ENCODE results near the gene RPL10A. TPM values are rescaled to one million over a fixed set of nuclear protein-coding genes. Genes with fewer than 3 reads are reported as not detected.
A peak's percentile ranks its signal among the peaks of the same experiment; 100 is the strongest.

Gene RPL10A
- total and polyA plus RNA-seq, 7 experiments from 2014 or later, result 1,203 to 2,381 (median 1,713) TPM

GRCh38 chr6:35492258-35492973, 24.2 kb downstream of the RPL10A start:
- no peak overlapping the region for H3K27ac ChIP-seq (ENCODE audit: low read depth, low read length)
- H3K36me3 Mint-ChIP-seq, result no peaks in the 10 kb centered on the region
- H3K4me3 Mint-ChIP-seq, result no peak overlapping the region
- peaks cover 0 to 25% (median 0%) of the 10 kb centered on the region in 5 donors for H3K27me3 Mint-ChIP-seq
- peaks cover 0 to 3% (median 0%) of the 10 kb centered on the region in 11 donors for H3K9me3 Mint-ChIP-seq
- H3K9me3 ChIP-seq (ENCODE audit: control insufficient read depth in 2 of 3, low read length in 3 of 3), result no peaks in the 10 kb centered on the region
- H3K4me1 ChIP-seq (ENCODE audit: control insufficient read depth in 2 of 2, insufficient read depth in 2 of 2, low read length in 2 of 2), result no peaks in the 10 kb centered on the region
- no peaks in the 10 kb centered on the region for H3K36me3 ChIP-seq (ENCODE audit: control insufficient read depth in 2 of 3, insufficient read depth in 3 of 3, low read length in 3 of 3)
- intact Hi-C loops (cut with micrococcal nuclease), result no loop called here
- CTCF ChIA-PET, result no interaction called here
- H3K27me3 ChIP-seq (ENCODE audit: control insufficient read depth in 2 of 2, insufficient read depth in 2 of 2, low read length in 2 of 2), result no peaks in the 10 kb centered on the region
- POLR2A ChIA-PET, result no interaction called here
- H3K4me3 ChIP-seq (ENCODE audit: low read length), result no peak overlapping the region
- no peak for DNase-seq
- peaks cover 7 to 23% (median 16%) of the 10 kb centered on the region in 7 donors for H3K4me1 Mint-ChIP-seq
- H3K27ac Mint-ChIP-seq, result peak overlapping the region in 2 of 9 donors; percentile 19 to 55
- no peak for ATAC-seq

DNA sequence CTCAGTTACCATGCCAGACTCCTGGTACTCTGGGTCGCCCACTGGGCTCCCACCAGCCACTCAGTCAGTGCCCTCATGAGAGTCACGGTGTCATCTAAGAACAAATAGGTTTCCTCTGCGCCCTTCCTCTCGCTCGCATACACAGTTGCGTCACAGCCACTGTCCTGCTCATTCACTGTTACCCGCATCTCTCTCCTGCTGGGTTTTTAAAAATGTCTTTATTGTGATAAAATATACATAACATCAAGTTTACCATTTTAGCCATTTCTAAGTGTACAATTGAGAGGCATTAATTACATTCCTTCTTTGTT, 24.7 kb downstream of the RPL10A start:
- H3K9me3 ChIP-seq (ENCODE audit: control insufficient read depth in 2 of 3, low read length in 3 of 3), result no peaks in the 10 kb centered on the region
- peak overlapping the region in 3 of 9 donors; percentile 19 to 59 (median 55) for H3K27ac Mint-ChIP-seq
- H3K4me3 Mint-ChIP-seq, result no peak overlapping the region
- H3K27ac ChIP-seq (ENCODE audit: low read depth, low read length), result no peak overlapping the region
- no peaks in the 10 kb centered on the region for H3K27me3 ChIP-seq (ENCODE audit: control insufficient read depth in 2 of 2, insufficient read depth in 2 of 2, low read length in 2 of 2)
- no peaks in the 10 kb centered on the region for H3K36me3 ChIP-seq (ENCODE audit: control insufficient read depth in 2 of 3, insufficient read depth in 3 of 3, low read length in 3 of 3)
- H3K4me3 ChIP-seq (ENCODE audit: low read length), result no peak overlapping the region
- no peaks in the 10 kb centered on the region for H3K36me3 Mint-ChIP-seq
- peaks cover 0 to 27% (median 0%) of the 10 kb centered on the region in 5 donors for H3K27me3 Mint-ChIP-seq
- POLR2A ChIA-PET, result no interaction called here
- peaks cover 7 to 23% (median 16%) of the 10 kb centered on the region in 7 donors for H3K4me1 Mint-ChIP-seq
- ATAC-seq (no peak), DNase-seq (no peak)
- CTCF ChIA-PET, result no interaction called here
- no peaks in the 10 kb centered on the region for H3K9me3 Mint-ChIP-seq
- intact Hi-C loops (cut with micrococcal nuclease), result no loop called here
- peaks cover 0 to 4% of the 10 kb centered on the region in 2 donors for H3K4me1 ChIP-seq (ENCODE audit: control insufficient read depth in 2 of 2, insufficient read depth in 2 of 2, low read length in 2 of 2)

DNA sequence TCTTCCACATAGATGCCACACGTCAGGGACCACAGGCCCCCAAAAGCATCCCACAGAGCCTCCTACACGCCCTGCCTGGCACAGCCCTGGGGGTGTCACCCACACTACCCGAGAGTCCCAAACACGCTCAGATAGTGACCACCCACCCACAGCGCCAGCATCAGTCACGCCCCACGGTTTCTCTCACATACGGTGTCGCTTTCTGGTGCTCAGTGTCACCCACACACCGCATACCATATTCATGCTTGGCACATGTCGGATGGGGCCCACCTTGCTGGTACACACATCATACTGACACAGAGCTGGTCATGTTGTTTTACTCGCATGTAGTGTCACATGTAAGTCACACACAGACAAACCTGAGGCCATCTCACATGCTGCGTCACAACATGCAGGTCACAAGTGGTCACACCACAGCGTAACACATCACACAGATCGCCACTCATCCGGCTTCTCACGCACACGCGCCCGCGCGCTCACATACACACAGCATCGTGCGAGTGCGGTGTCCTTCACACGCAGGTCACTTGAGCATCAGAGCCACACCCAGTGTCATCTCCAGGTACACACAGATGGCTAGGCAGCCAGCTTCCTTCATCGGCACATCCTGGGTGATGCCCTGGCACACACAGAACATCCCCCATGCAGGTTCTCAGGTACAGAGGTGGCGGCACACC, 25.2 kb downstream of the RPL10A start:
- H3K36me3 ChIP-seq (ENCODE audit: control insufficient read depth in 2 of 3, insufficient read depth in 3 of 3, low read length in 3 of 3), result no peaks in the 10 kb centered on the region
- no peaks in the 10 kb centered on the region for H3K27me3 ChIP-seq (ENCODE audit: control insufficient read depth in 2 of 2, insufficient read depth in 2 of 2, low read length in 2 of 2)
- POLR2A ChIA-PET, result no interaction called here
- DNase-seq (no peak), ATAC-seq (no peak)
- no peaks in the 10 kb centered on the region for H3K9me3 ChIP-seq (ENCODE audit: control insufficient read depth in 2 of 3, low read length in 3 of 3)
- peaks cover 0 to under 1% (median 0%) of the 10 kb centered on the region in 5 donors for H3K36me3 Mint-ChIP-seq
- peak overlapping the region in 7 of 9 donors; percentile 1 to 66 (median 12) for H3K27ac Mint-ChIP-seq
- peaks cover 0 to 9% of the 10 kb centered on the region in 2 donors for H3K4me1 ChIP-seq (ENCODE audit: control insufficient read depth in 2 of 2, insufficient read depth in 2 of 2, low read length in 2 of 2)
- H3K4me3 ChIP-seq (ENCODE audit: low read length), result no peak overlapping the region
- intact Hi-C loops (cut with micrococcal nuclease), result no loop called here
- CTCF ChIA-PET, result no interaction called here
- H3K9me3 Mint-ChIP-seq, result no peaks in the 10 kb centered on the region
- peak overlapping the region in 2 of 10 donors; percentile 0 to 12 for H3K4me3 Mint-ChIP-seq
- H3K27ac ChIP-seq (ENCODE audit: low read depth, low read length), result no peak overlapping the region
- H3K4me1 Mint-ChIP-seq, result peaks cover 8 to 25% (median 18%) of the 10 kb centered on the region in 7 donors
- peaks cover 0 to 32% (median 2%) of the 10 kb centered on the region in 5 donors for H3K27me3 Mint-ChIP-seq

DNA sequence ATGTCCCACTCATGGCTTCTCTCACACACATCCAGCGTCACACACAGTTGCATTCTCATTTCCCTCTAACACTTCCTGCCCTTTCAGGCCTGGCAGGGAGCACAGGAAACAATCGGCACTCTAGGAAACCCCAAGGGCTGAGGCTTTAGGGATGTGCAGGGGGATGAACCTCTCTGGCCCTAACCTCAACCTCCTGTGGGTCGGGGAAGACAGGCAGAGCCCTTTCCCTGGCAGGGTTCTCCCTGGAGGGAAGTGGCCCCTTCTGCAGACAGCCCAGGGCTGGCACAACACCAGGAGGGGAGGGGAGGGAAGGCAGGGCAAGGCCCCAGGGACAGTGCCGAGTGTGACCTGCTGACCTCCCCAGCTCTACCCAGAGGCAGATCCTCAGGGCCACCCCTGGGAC, 26.0 kb downstream of the RPL10A start:
- DNase-seq (no peak), ATAC-seq (peak; percentile 7)
- Histone ChIP-seq H3K9me3 (ENCODE audit: control insufficient read depth in 2 of 3, low read length in 3 of 3) (no peaks in the 10 kb centered on the region), H3K27ac (ENCODE audit: low read depth, low read length) (no peak overlapping the region), H3K4me3 (ENCODE audit: low read length) (no peak overlapping the region), H3K4me1 (ENCODE audit: control insufficient read depth in 2 of 2, insufficient read depth in 2 of 2, low read length in 2 of 2) (peaks cover 0 to 10% of the 10 kb centered on the region in 2 donors), H3K36me3 (ENCODE audit: control insufficient read depth in 2 of 3, insufficient read depth in 3 of 3, low read length in 3 of 3) (no peaks in the 10 kb centered on the region), H3K27me3 (ENCODE audit: control insufficient read depth in 2 of 2, insufficient read depth in 2 of 2, low read length in 2 of 2) (peaks cover 0 to 4% of the 10 kb centered on the region in 2 donors)
- Mint-ChIP-seq H3K4me3 (peak overlapping the region in 4 of 10 donors; percentile 0 to 12 (median 0)), H3K27me3 (peaks cover 0 to 39% (median 6%) of the 10 kb centered on the region in 5 donors), H3K4me1 (peaks cover 13 to 29% (median 22%) of the 10 kb centered on the region in 7 donors), H3K9me3 (no peaks in the 10 kb centered on the region), H3K27ac (peak overlapping the region in 6 of 9 donors; percentile 1 to 66 (median 19)), H3K36me3 (peaks cover 0 to 3% (median 0%) of the 10 kb centered on the region in 5 donors)
- POLR2A ChIA-PET, result no interaction called here
- intact Hi-C loops (cut with micrococcal nuclease), result no loop called here
- CTCF ChIA-PET, result no interaction called here

DNA sequence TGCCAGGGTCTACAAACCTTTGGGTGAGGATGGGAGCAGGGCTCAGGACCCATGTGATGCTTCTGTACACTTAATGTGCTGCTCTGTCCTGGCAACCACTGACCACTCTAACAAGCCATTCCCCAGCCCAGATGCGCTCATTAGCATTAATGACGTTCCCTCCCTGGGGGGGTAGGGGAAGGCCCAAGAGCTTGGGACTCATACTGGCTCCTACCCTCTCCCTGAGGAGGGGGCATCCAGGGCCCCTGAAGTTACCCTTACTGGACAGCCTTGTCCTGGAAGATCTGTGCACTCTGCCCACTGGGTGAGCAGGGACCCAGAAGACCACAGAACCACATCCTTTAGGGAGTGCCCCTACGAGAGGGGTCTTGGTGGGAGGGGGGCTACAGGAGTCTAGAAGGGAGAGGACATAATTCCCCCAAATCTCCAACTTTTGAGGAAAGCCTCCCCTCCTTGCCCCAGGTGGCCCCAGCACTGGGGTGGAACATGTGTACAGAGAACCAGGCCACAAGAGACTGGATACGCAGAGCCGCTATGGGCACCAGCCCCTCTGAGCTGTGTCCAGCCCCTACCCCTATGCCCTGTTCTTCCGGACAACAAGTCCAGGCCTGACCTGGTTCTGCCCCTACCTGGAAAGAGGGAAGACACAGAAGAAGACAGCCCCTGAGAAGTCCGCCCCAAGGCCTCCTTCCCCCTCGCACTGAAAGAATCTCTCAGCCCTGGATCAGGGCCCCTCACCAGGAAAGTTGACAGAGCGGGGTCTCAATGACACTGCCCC, 27.2 kb downstream of the RPL10A start:
- POLR2A ChIA-PET, result interaction anchor here (0.6 kb wide), 1 partner anchor 299 kb away, joined by 3 read pairs; no protein-coding TSS in a partner anchor
- ATAC-seq, result no peak

More for the DNA sequence above, 27.2 kb downstream of the RPL10A start:
- Mint-ChIP-seq H3K4me1 (peaks cover 13 to 29% (median 22%) of the 10 kb centered on the region in 7 donors), H3K4me3 (peak overlapping the region; percentile 48 to 87 (median 80)), H3K9me3 (no peaks in the 10 kb centered on the region), H3K27me3 (peaks cover 0 to 52% (median 6%) of the 10 kb centered on the region in 5 donors), H3K36me3 (peaks cover 0 to 3% (median 0%) of the 10 kb centered on the region in 5 donors), H3K27ac (peak overlapping the region in 2 of 9 donors; percentile 19 to 29)
- Histone ChIP-seq H3K27ac (ENCODE audit: low read depth, low read length) (no peak overlapping the region), H3K36me3 (ENCODE audit: control insufficient read depth in 2 of 3, insufficient read depth in 3 of 3, low read length in 3 of 3) (no peaks in the 10 kb centered on the region), H3K4me1 (ENCODE audit: control insufficient read depth in 2 of 2, insufficient read depth in 2 of 2, low read length in 2 of 2) (peaks cover 0 to 10% of the 10 kb centered on the region in 2 donors), H3K4me3 (ENCODE audit: low read length) (no peak overlapping the region), H3K9me3 (ENCODE audit: control insufficient read depth in 2 of 3, low read length in 3 of 3) (no peaks in the 10 kb centered on the region), H3K27me3 (ENCODE audit: control insufficient read depth in 2 of 2, insufficient read depth in 2 of 2, low read length in 2 of 2) (peaks cover 0 to 4% of the 10 kb centered on the region in 2 donors)
- intact Hi-C loops (cut with micrococcal nuclease), result loop anchor here (2.0 kb wide), 1 partner anchor 27 kb away; the partner anchor contains the start of gene RPL10A (in 2 of the 2)
- DNase-seq, result no peak
- CTCF ChIA-PET, result no interaction called here
